ENCODE data around the gene BEAN1. TPM values are rescaled to one million over a fixed set of nuclear protein-coding genes. Genes with fewer than 3 reads are reported as not detected.

BEAN1 gene
- total RNA-seq, 1 experiment from 2014 or later = not detected

DNA sequence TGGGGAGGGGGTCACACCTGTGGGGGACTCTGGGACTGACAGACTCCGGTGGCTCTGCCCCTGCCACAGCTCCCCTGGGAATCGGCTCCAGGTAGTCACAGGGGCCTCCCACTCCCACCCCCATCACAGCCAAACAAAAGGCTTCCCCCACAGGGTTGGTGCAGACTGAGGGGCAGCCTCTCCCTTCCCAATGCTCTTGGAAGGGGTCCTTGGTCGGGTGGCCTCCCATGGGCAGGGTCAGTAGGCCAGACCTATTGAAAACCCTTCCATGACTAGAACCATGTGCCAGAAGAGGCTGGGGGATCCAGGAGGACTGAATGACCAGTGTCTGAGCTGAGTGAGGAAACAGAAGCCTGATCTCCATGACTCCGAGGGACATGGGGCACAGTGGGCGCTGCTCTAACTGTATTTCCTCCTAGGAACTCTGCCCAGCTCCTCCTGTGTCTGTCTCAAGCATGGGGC, 94.2 kb downstream of the BEAN1 start:
- CTCF ChIA-PET = interaction anchor here (0.5 kb wide), 1 partner anchor 11 kb away, joined by 4 read pairs; no protein-coding TSS in a partner anchor
- H3K27me3 ChIP-seq (ENCODE audit: control insufficient read depth, insufficient read depth, low read length) = no peaks in the 10 kb centered on the region
- H3K4me3 ChIP-seq (ENCODE audit: low read depth in 2 of 2, low read length in 2 of 2) = no peak overlapping the region
- intact Hi-C loops (cut with micrococcal nuclease; ENCODE audit: unreplicated experiment) = no loop called here
- ATAC-seq (no peak), DNase-seq (ENCODE audit: low read depth, low spot score) (no peak)
- no TSS peak for BruUV-seq (replicated peaks)
- H3K36me3 ChIP-seq (ENCODE audit: control insufficient read depth, insufficient read depth, low read length) = no peaks in the 10 kb centered on the region
- no peaks in the 10 kb centered on the region for H3K9me3 ChIP-seq (ENCODE audit: control insufficient read depth, insufficient read depth, low read depth, low read length)
- in situ Hi-C loops (cut with HindIII; ENCODE audit: low pct_unique_long_range_greater_than_20kb, low sequenced_read_pairs) = no loop called here
- no peak overlapping the region for H3K27ac ChIP-seq (ENCODE audit: low read length)
- H3K4me1 ChIP-seq (ENCODE audit: control insufficient read depth, insufficient read depth, low read length) = peaks cover 28% of the 10 kb centered on the region
- POLR2A ChIA-PET = no interaction called here
- TF ChIP-seq, protein P1, sequence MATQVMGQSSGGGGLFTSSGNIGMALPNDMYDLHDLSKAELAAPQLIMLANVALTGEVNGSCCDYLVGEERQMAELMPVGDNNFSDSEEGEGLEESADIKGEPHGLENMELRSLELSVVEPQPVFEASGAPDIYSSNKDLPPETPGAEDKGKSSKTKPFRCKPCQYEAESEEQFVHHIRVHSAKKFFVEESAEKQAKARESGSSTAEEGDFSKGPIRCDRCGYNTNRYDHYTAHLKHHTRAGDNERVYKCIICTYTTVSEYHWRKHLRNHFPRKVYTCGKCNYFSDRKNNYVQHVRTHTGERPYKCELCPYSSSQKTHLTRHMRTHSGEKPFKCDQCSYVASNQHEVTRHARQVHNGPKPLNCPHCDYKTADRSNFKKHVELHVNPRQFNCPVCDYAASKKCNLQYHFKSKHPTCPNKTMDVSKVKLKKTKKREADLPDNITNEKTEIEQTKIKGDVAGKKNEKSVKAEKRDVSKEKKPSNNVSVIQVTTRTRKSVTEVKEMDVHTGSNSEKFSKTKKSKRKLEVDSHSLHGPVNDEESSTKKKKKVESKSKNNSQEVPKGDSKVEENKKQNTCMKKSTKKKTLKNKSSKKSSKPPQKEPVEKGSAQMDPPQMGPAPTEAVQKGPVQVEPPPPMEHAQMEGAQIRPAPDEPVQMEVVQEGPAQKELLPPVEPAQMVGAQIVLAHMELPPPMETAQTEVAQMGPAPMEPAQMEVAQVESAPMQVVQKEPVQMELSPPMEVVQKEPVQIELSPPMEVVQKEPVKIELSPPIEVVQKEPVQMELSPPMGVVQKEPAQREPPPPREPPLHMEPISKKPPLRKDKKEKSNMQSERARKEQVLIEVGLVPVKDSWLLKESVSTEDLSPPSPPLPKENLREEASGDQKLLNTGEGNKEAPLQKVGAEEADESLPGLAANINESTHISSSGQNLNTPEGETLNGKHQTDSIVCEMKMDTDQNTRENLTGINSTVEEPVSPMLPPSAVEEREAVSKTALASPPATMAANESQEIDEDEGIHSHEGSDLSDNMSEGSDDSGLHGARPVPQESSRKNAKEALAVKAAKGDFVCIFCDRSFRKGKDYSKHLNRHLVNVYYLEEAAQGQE (IDR thresholded peaks at IDR 0.05; ENCODE audit: insufficient read depth in 1 of 2, low read depth in 2 of 2, low read length in 1 of 2) = no peak
- TF ChIP-seq, protein P2, sequence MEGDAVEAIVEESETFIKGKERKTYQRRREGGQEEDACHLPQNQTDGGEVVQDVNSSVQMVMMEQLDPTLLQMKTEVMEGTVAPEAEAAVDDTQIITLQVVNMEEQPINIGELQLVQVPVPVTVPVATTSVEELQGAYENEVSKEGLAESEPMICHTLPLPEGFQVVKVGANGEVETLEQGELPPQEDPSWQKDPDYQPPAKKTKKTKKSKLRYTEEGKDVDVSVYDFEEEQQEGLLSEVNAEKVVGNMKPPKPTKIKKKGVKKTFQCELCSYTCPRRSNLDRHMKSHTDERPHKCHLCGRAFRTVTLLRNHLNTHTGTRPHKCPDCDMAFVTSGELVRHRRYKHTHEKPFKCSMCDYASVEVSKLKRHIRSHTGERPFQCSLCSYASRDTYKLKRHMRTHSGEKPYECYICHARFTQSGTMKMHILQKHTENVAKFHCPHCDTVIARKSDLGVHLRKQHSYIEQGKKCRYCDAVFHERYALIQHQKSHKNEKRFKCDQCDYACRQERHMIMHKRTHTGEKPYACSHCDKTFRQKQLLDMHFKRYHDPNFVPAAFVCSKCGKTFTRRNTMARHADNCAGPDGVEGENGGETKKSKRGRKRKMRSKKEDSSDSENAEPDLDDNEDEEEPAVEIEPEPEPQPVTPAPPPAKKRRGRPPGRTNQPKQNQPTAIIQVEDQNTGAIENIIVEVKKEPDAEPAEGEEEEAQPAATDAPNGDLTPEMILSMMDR (IDR thresholded peaks at IDR 0.05) = no peak
- TF ChIP-seq TCF7L2 (IDR thresholded peaks at IDR 0.05; ENCODE audit: low read depth, low read length) (no peak), SIN3A (IDR thresholded peaks at IDR 0.05; ENCODE audit: borderline replicate concordance, insufficient read depth, low read depth, low read length) (no peak)

DNA sequence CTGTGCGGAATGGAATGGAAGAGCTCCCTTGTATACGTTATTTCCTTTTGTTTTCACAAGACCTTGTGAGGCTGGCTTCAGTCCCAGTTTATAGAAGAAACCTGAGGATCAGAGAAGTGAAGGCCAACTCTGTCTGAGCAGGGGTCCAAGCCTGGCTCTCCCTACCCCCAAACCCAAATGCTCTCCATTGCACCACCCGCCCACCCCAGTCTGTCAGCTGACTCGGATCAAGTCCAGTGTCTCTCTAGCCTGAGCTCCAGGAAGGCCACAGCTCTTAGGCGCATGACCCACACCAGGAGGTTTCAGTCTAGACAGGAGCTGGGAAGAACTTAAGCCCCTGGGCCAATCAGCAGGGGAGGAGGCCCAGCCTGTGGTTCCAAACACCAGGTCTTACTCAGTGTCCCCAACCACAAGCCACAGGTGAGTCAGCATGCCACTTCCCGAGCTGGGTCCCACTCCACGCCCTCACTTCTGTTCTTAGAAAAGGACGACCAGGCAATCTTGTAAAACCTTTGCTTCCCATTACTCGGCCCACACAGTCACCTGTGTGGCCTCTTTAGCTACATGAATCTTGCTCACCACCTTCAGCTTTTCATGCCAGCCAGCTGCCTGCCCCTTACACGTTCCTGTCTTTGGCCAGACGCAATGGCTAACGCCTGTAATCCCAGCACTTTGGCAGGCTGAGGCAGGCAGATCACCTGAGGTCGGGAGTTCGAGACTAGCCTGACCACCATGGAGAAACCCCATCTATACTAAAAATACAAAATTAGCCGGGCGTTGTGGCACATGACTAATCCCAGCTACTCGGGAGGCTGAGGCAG, 95.1 kb downstream of the BEAN1 start:
- BruUV-seq (replicated peaks) = no TSS peak
- TF ChIP-seq POLR2AphosphoS5 (IDR thresholded peaks at IDR 0.05; ENCODE audit: low read depth, low read length) (no peak), TCF7L2 (IDR thresholded peaks at IDR 0.05; ENCODE audit: low read depth, low read length) (no peak)
- TF ChIP-seq, protein P2 (IDR thresholded peaks at IDR 0.05) = no peak
- TF ChIP-seq, protein P1 (IDR thresholded peaks at IDR 0.05; ENCODE audit: insufficient read depth in 1 of 2, low read depth in 2 of 2, low read length in 1 of 2) = no peak
- Histone ChIP-seq H3K4me3 (ENCODE audit: low read depth in 2 of 2, low read length in 2 of 2) (no peak overlapping the region), H3K9me3 (ENCODE audit: control insufficient read depth, insufficient read depth, low read depth, low read length) (no peaks in the 10 kb centered on the region), H3K27ac (ENCODE audit: low read length) (peak overlapping the region; percentile 23; the same call in 1 of the 2 replicates), H3K27me3 (ENCODE audit: control insufficient read depth, insufficient read depth, low read length) (no peaks in the 10 kb centered on the region), H3K4me1 (ENCODE audit: control insufficient read depth, insufficient read depth, low read length) (peaks cover 20% of the 10 kb centered on the region), H3K36me3 (ENCODE audit: control insufficient read depth, insufficient read depth, low read length) (no peaks in the 10 kb centered on the region)
- ChIA-PET CTCF (no interaction called here), POLR2A (no interaction called here)
- ATAC-seq (peak; percentile 77), DNase-seq (ENCODE audit: low read depth, low spot score) (no peak)
- in situ Hi-C loops (cut with HindIII; ENCODE audit: low pct_unique_long_range_greater_than_20kb, low sequenced_read_pairs) = no loop called here
- intact Hi-C loops (cut with micrococcal nuclease; ENCODE audit: unreplicated experiment) = no loop called here

Data from Panc1 (cell line).